ENCODE data around the gene TBXAS1.

TBXAS1 gene

GRCh38 chr7:139976838-139977656 is 148.0 kb downstream of the TBXAS1 start:
- DNase-seq (ENCODE audit: low read depth in 2 of 2) = no peak

GRCh38 chr7:139981511-139981895 is 152.4 kb downstream of the TBXAS1 start:
- DNase-seq (ENCODE audit: low read depth in 2 of 2) = no peak

- no peak for DNase-seq (ENCODE audit: low read depth in 2 of 2)
These were observed 154.2 kb downstream of the TBXAS1 start for GRCh38 chr7:139982927-139983920.

- DNase-seq (ENCODE audit: low read depth in 2 of 2) = no peak
These were observed 155.8 kb downstream of the TBXAS1 start for GRCh38 chr7:139984642-139985539.

- DNase-seq (ENCODE audit: low read depth in 2 of 2) = no peak
These were observed 156.7 kb downstream of the TBXAS1 start for GRCh38 chr7:139985811-139986210.

GRCh38 chr7:139987691-139988516 is 158.8 kb downstream of the TBXAS1 start:
- no peak for DNase-seq (ENCODE audit: low read depth in 2 of 2)

- no peak for DNase-seq (ENCODE audit: low read depth in 2 of 2)
These were observed 160.5 kb downstream of the TBXAS1 start for GRCh38 chr7:139989366-139990141.

- no peak for DNase-seq (ENCODE audit: low read depth in 2 of 2)
These were observed 161.1 kb downstream of the TBXAS1 start for GRCh38 chr7:139990142-139990535.

GRCh38 chr7:139990571-139991268 is 161.7 kb downstream of the TBXAS1 start:
- no peak for DNase-seq (ENCODE audit: low read depth in 2 of 2)

- DNase-seq (ENCODE audit: low read depth in 2 of 2) = no peak
These were observed 162.2 kb downstream of the TBXAS1 start for GRCh38 chr7:139991269-139991666.

GRCh38 chr7:139991911-139992310 is 162.8 kb downstream of the TBXAS1 start:
- DNase-seq (ENCODE audit: low read depth in 2 of 2) = no peak

- no peak for DNase-seq (ENCODE audit: low read depth in 2 of 2)
These were observed 163.4 kb downstream of the TBXAS1 start for GRCh38 chr7:139992353-139993044.

- no peak for DNase-seq (ENCODE audit: low read depth in 2 of 2)
These were observed 164.1 kb downstream of the TBXAS1 start for GRCh38 chr7:139993169-139993568.

- no peak for DNase-seq (ENCODE audit: low read depth in 2 of 2)
These were observed 164.5 kb downstream of the TBXAS1 start for GRCh38 chr7:139993592-139993991.

- no peak for DNase-seq (ENCODE audit: low read depth in 2 of 2)
These were observed 165.3 kb downstream of the TBXAS1 start for GRCh38 chr7:139994356-139994755.

GRCh38 chr7:139995017-139995915 is 166.2 kb downstream of the TBXAS1 start:
- DNase-seq (ENCODE audit: low read depth in 2 of 2) = no peak

GRCh38 chr7:139998572-139998971 is 169.5 kb downstream of the TBXAS1 start:
- no peak for DNase-seq (ENCODE audit: low read depth in 2 of 2)

- DNase-seq (ENCODE audit: low read depth in 2 of 2) = no peak
These were observed 170.5 kb downstream of the TBXAS1 start for GRCh38 chr7:139999516-139999915.

Measured in fibroblast of skin of left biceps (primary cell).